Right ventricle myocardium inferior (tissue), 1 donor: ENCODE data around the gene SYTL5. TPM values are rescaled to one million over a fixed set of nuclear protein-coding genes. Genes with fewer than 3 reads are reported as not detected.

Source experiments
- ATAC-seq: fragments of 200-7000 bp; cut with Tn5 transposase; one replicate; pipeline ENCODE4 v1.9.1; 2020; ENCODE audit warnings: mild to moderate bottlenecking, moderate library complexity
- DNase-seq: peaks from one replicate; pipeline ENCODE4 v3.0.0; 2021; ENCODE audit errors: missing footprints
- intact Hi-C: fragments of 100-400 bp; cut with DNase I; formaldehyde crosslinking; loops from one replicate; pipeline ENCODE4 v1.11.0; 2022
- total RNA-seq: library from RNA; stranded (reverse); fragmentation: NEBNext Ultra II Directional; extraction: Animal tissue kit (Norgen Biotek cat#: 25700); gene quantifications from one replicate; pipeline ENCODE4 v1.2.1, GENCODE V29; 2021
- donor health status: DM: no; HTN: yes; CAD: no; lungs with severe emphysema.

Gene SYTL5
- total RNA-seq, 1 donor from 2014 or later = not detected

DNA sequence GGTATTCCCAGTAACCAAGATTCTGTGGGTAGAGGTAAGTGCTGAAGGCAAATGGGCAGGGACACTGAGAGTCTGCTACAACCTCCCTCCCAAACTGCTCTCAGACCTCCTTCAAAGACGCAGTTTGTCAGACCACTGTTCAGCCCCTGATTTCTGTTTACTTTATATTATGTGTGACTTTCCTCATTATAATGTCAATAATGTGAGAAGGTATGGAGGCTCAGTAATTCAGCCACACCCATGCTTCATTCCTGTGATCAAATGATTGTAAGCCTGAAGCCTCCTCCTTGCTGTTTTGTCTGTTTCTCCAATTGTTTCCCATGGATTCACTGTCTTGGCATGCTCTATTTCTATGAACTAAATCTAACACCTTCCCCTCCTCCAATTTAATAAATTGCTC, 75.6 kb downstream of the SYTL5 start:
- ATAC-seq = no peak
- DNase-seq = no peak
- intact Hi-C loops = no loop called here

- intact Hi-C loops = no loop called here
These were observed 76.0 kb downstream of the SYTL5 start for GRCh38 chrX:38082309-38082708.

DNA sequence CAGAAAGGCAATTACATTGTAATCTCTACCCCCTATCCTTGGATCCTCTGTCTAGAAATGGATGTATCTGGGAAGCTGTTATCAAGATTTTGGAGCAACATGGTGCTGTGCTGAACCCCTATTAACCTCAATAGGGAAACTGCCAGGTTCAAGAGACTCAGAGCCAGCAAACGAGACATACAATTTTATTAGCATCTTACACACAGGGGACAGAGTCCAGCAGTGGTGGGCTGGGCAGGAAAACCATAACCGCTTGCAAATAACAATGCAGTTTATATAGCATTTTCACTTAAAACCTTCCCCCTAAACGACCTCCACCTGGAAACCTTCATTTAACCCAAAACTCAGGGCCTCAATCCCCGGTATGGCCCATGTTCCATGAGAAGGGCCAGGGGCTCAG, 79.5 kb downstream of the SYTL5 start:
- intact Hi-C loops = no loop called here
- no peak for DNase-seq
- ATAC-seq = no peak

More at GRCh38 chrX:38082309-38082708, 76.0 kb downstream of the SYTL5 start:
- ATAC-seq (no peak), DNase-seq (no peak)

- intact Hi-C loops = no loop called here
- DNase-seq (no peak), ATAC-seq (no peak)
These were observed 80.3 kb downstream of the SYTL5 start for GRCh38 chrX:38086451-38087215.

DNA sequence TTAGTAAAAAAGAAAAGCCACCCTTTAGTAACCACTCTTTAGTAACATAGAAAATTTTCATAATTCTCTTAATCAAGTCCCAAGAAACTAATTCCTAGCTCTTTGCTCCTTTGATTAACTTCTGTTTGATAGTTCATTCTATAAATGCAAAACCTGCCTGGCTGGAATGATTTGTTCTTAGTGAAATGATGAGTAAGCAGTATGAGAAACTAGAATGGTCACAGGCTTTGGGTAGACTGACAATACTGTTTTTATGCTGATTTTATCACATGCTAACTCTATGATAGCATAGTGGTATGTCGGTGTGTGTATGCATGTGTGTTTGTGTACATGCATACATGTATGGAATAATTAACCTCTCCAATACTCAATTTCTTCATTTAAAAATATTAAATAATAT, 81.2 kb downstream of the SYTL5 start:
- ATAC-seq = no peak
- intact Hi-C loops = no loop called here

GRCh38 chrX:38089173-38089982, 83.0 kb downstream of the SYTL5 start:
- intact Hi-C loops = no loop called here
- ATAC-seq (no peak), DNase-seq (no peak)

More for the DNA sequence above, 81.2 kb downstream of the SYTL5 start:
- DNase-seq = no peak

DNA sequence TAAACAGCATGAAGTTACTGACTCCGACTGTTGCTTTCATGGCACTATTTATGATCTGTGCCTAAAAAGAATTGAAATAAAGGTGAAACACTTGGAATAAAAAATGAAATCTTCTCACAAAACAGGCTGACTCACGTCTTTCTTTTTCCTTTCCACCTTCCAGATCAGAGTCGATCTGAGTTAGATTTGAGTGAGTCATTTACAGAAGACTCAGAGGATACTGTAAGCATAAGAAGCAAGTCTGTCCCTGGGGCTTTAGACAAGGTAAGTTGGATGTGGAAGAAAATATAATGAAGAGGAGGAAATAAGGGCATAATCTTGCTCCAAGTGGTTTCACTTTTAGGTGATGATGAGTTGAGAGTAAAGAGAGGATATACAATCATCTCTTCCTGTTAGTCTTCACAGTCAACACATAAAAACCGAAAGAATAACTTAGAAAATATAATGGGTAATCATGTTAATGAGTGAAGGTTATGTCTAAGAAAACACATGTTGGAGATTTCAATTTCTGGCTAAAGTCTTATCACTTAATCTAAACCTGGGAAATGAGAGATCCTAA, 89.7 kb downstream of the SYTL5 start:
- intact Hi-C loops = no loop called here
- no peak for ATAC-seq

GRCh38 chrX:38099688-38100087, 93.3 kb downstream of the SYTL5 start:
- DNase-seq (no peak), ATAC-seq (no peak)
- intact Hi-C loops = no loop called here

More for the DNA sequence above, 89.7 kb downstream of the SYTL5 start:
- no peak for DNase-seq

GRCh38 chrX:38102240-38102639, 95.9 kb downstream of the SYTL5 start:
- intact Hi-C loops = no loop called here
- ATAC-seq (no peak), DNase-seq (no peak)

GRCh38 chrX:38102875-38103274, 96.5 kb downstream of the SYTL5 start:
- DNase-seq = no peak
- ATAC-seq = no peak
- intact Hi-C loops = no loop called here

DNA sequence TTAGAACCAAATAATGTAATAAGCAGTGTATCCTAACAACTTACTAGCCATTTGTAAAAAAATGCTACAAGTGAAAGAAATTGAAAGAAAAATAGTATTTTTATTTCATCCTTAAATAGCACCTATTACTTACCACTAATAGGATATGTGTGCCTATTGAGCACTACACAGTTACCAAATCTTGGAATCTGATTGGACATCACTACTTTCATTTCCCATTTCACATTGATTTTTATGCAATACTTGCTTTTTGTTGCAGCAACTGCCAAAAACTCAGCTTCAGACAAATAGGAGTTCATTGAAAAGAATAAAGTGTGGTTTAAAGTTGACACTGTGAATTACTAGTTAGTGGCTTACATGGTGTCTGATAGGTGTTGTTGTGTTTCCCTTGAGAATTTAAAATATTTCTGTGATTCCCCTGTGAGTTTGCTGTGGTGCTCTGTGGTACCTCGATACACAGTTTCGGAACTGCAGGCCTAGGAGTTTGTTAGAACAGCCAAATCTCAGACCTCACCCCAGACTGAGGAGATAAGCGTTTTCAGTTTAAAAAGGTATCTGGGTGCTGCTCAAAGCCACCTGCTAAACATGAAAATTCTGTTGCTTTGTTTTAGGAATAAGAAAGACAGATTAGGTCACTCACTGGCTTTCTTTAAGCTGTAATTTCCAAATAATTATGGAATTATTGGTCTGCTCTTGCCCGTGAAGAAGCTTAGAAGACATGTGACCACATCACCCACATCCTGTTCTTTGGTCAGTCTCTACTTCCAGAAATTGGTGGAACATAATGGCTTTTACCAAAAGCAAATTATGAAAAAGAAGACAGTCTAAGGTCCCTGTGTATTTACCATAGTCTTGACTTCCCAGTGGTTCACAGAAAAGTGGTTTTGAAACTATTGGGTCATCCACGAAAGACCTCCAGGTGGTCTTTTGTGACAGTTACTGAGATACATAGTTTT, 97.8 kb downstream of the SYTL5 start:
- DNase-seq = no peak
- ATAC-seq = no peak
- intact Hi-C loops = no loop called here

GRCh38 chrX:38105216-38105725, 98.9 kb downstream of the SYTL5 start:
- intact Hi-C loops = no loop called here
- DNase-seq (no peak), ATAC-seq (no peak)

GRCh38 chrX:38106991-38107655, 100.8 kb downstream of the SYTL5 start:
- intact Hi-C loops = no loop called here
- DNase-seq (no peak), ATAC-seq (no peak)

GRCh38 chrX:38108364-38108763, 102.0 kb downstream of the SYTL5 start:
- ATAC-seq (no peak), DNase-seq (no peak)

DNA sequence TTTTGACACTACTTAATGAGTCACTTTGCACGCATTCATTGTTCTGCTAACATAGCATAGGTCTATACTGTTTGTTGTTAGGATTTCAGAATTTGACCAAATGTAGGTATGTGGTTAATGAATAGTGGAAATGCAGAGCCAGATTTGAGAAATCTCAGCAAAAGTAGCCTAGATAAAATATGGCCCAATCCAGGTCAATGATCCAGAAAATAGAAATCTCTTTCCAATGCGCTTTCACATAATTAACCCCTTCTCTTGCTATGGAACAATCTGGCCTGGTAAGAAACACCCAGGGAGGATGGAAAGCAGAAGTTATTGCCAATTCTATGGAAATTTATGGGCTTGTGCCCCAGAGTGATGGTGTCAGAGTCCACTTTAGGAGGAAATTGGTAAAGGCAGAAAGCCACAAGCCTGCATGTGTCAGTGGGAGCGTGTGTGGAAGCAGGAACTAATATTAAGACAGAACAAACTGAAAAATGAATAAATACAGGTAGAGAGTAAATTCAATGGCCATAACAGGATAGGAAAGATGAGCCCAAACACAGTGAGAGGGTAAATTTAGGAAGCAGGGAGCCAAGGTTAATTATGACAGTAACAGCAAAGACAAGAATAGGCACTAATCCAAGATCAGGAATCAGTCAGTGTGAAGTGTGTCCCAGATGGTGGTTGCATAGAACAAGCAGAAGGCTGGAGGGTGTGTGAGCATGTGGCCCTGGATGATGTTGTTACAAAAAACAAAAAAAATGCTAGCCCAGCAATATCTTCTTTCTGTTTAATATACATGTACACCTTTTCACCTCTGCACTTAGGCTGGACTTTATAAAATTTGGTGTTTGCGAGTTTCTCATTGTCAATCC, 102.9 kb downstream of the SYTL5 start:
- DNase-seq (no peak), ATAC-seq (no peak)
- intact Hi-C loops = no loop called here

More at GRCh38 chrX:38108364-38108763, 102.0 kb downstream of the SYTL5 start:
- intact Hi-C loops = no loop called here

- ATAC-seq = no peak
- intact Hi-C loops = no loop called here
- no peak for DNase-seq
These were observed 103.9 kb downstream of the SYTL5 start for GRCh38 chrX:38110231-38110630.

GRCh38 chrX:38111196-38111595, 104.8 kb downstream of the SYTL5 start:
- no peak for DNase-seq

More at GRCh38 chrX:38111196-38111595, 104.8 kb downstream of the SYTL5 start:
- intact Hi-C loops = no loop called here
- no peak for ATAC-seq
